ENCODE data around the gene ZFTA. TPM values are rescaled to one million over a fixed set of nuclear protein-coding genes. Genes with fewer than 3 reads are reported as not detected.
A peak's percentile ranks its signal among the peaks of the same experiment; 100 is the strongest.
"Not testable (repeated sequence)": the region's sequence is repeated elsewhere in the genome, so short reads cannot be mapped to it uniquely, and the experiment has no call there.

ZFTA gene
- total RNA-seq, 1 donor from 2014 or later, result 9.1 TPM

DNA sequence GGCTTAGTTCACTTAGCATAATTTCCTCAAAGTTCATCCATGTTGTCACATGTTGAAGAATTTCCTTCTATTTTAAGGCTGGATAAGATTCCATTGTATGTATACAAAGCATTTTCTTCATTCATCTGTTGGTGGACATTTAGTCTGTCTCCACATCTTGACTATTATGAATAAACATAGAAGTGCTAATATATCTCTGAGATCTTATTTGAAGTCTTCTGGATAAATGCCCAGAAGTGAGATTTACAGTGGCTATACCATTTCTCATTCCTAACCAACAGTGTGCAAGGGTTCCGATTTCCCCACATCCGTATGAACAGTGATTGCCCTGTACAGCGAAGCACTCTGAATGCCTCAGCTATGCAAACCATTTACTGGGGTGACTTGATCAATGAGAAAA is 6.6 kb upstream of the ZFTA start:
- no peak for DNase-seq (ENCODE audit: low read depth in 2 of 2)

- not testable (repeated sequence) for DNase-seq (ENCODE audit: low read depth in 2 of 2)
Measured at GRCh38 chr11:63771741-63772318, 3.3 kb upstream of the ZFTA start.

GRCh38 chr11:63770763-63771162 is 2.2 kb upstream of the ZFTA start:
- no peak for DNase-seq (ENCODE audit: low read depth in 2 of 2)

- DNase-seq (ENCODE audit: low read depth in 2 of 2), result peak in 1 of 2 donors; percentile 4
Measured at GRCh38 chr11:63769714-63770455, 1.3 kb upstream of the ZFTA start.

- DNase-seq (ENCODE audit: low read depth in 2 of 2), result peak; percentile 28 to 57
Measured at GRCh38 chr11:63769042-63769713, 603 bp upstream of the ZFTA start.

DNA sequence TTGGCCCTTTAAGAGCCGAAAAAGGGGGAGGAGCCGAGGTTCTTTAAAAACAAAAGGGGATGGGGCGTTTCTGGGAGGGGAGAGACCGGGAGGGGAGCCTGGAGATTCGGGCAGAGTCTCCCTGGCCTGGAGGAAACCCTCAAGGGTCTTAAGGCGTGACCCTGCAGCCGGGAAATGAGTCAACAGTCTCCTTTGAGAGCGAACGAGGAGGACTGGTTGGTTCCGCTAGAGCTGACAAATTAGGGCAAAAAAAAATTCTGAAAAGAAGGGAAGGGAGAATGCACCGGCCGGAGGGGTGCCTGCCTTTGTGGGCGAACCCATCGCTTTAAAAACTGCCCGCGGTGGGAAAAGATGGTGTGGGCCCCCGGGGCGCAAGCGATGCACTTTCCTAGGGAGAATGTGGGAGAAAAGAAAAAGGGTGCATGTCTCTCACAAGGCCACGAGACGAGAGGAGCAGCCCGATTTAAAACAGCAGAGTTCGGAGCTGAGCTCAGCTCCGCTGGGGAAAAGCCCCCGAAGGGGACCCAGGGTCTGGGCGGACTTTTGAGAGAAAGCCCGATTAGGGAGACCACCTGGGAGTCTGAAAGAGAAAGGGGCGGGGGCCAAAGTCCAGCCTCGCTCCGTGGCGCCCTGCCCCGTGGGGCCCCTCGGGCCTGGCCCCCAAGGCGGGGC is 874 bp downstream of the ZFTA start:
- peak; percentile 41 to 84 for DNase-seq (ENCODE audit: low read depth in 2 of 2)

DNA sequence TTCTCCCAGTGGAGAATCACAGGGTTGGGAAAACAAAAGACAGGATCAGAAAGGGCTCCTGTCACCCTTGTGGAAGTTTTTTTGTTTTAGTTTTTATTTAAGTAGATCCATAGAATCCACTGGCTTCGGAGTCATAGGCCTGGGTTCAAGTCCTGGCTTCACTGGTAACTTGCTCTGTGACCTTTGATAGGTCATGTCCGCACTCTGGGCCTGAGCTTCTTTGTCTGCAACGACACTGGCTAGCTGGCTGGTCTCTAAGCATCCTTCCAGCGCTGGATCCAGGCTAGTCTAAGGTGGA is 1.4 kb downstream of the ZFTA start:
- DNase-seq (ENCODE audit: low read depth in 2 of 2), result no peak

DNA sequence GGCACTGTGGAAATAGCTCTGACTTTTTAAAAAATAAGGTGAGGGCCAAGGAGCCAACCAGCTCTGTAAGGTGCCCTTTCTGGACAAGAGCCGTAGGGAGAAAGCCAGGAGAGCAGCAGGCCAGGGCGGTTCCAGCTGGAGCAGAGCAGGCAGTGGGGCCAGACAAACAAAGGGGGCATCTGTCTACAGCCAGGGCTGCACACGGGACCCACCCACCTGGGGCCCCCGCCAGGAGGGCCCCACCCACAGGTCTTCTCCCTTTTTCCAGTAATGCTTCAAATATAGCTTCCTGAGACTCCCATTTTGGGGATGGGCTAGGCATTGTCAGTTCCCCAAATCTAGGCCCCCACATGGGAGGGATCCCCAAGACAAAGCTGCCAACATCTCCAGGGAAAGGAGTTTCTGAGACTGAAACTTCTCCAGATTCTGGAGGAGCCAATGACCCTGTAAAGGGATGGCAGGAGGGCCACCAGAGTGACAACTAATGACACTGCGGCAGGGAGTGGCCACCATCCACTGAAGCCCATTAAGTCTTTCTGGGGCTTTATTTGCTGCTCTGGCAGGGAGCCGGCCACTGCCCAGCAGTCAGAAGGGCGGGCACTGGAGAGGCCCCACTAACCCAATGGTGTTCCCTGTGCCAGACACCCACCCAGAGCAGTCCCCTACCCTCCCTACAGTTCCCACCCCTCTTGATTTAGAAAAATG is 1.9 kb downstream of the ZFTA start:
- DNase-seq (ENCODE audit: low read depth in 2 of 2), result no peak

- no peak for DNase-seq (ENCODE audit: low read depth in 2 of 2)
Measured at GRCh38 chr11:63765688-63766241, 2.8 kb downstream of the ZFTA start.

- DNase-seq (ENCODE audit: low read depth in 2 of 2), result no peak
Measured at GRCh38 chr11:63764679-63765647, 3.6 kb downstream of the ZFTA start.

GRCh38 chr11:63764340-63764678 is 4.3 kb downstream of the ZFTA start:
- DNase-seq (ENCODE audit: low read depth in 2 of 2), result no peak

DNA sequence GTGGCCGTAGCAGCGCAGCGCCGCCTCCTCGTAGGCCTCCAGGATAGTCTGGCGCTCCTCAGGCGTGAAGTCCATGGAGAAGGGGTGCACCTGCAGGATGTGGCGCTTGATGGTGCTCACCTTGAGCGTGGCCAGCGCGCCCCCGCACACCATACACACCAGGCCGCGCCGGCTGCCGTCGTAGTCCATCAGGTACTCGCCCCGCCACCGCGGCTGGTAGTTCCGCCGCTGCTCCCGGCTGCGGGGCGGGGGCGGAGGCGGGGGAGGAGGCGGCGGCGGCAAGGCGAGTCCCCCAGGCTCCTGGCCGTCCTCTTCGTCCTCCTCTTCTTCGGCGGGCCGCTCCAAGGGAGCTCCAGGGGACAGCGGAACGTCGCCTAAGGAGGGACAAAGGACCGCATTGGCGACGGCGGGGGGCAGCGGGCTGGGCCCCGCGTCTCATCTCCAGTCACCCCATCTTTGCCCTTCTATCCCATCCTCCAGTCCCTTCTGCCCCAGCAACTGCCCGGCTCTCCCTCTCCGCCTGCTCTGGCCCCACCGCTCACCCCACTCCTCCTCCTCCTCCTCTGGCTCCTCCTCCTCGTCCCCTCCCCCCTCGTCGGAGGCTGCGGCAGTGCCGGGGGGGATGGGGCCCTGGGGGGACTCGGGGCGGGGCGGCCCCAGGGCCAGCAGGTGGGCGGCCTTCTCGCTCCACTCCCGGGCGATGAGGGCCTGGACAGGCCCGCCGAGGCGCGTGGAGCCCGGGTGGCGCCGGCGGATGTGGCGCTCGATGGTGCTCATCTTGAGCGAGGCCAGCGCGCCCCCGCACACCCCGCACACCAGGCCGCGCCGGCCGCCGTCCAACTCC is 4.9 kb downstream of the ZFTA start:
- peak in 1 of 2 donors; percentile 34 for DNase-seq (ENCODE audit: low read depth in 2 of 2)

DNA sequence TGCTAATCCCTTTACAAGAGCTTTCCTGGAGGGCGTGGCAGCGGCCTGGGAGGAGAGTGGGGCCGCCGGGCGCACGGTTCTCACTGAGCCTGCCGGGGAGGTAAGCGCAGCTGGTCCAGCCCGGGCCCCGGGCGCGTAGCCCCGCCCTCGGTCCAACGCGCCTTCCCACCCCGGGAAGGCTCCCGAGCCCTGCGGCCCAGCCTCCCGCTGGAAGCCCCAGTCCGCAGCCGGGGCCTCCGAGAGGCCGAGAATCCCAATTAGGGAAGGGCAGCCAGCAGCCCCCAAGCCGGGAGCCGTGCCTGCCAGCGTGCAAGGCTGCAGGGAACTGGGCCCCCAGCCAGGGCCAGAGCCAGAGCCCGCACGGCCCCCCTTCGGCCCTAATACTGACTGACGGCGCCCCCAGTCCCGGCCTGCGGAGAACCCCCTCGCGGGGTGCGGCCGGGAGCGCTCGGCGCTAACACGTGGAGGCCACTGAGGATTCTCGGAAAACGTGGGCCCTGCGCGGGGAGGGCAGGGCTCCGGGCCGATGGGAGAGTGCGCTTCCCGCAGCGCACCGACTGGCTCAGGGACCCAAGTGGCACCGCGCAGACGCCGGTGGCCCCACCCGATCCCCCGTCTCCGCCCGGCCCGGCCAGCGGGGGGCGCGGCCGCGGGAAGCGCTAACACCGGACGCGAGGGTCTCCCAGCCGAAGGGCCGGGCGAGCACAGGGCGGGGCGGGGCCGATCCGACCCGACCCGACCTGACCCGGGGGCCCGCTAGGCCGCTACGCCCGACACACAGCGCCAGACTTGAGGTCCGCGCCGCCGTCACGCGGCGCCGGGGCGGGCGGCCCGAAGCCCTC is 5.7 kb downstream of the ZFTA start:
- peak in 1 of 2 donors; percentile 42 for DNase-seq (ENCODE audit: low read depth in 2 of 2)

DNA sequence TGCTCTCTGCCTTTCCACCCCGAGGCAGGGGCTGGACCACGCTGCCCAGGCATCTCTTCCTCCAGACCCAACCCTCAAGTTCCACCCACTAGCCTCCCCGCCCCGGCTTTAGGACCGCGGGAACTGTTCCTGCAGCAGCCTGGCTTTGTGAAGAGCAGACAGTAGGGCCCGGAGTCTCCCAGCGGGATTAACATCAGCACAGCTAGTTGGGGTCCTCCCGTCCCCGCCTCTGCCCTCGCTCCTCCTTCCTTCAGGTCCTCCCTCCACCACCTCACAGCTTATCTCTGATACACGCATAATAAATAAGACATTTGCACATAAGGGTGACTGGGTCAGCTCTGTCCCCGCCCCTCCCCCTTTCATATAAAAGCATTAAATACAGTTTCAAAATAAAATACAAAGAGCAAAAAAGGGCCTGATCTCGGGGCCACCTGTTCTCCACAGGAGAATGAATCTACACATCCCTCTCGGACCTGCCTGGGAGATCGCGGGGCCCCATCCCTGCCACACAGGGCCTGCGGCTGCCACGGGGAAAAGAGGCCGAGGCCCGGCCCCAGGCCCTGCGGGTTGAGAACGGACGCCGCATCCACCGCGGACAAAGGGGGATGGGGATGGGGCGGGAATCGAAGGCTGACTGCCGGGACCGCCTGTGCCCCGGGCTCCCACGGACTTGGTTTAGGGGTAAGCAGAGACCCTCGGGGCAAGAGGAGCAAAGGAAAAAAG is 6.5 kb downstream of the ZFTA start:
- no peak for DNase-seq (ENCODE audit: low read depth in 2 of 2)

GRCh38 chr11:63761188-63761587 is 7.4 kb downstream of the ZFTA start:
- no peak for DNase-seq (ENCODE audit: low read depth in 2 of 2)

DNA sequence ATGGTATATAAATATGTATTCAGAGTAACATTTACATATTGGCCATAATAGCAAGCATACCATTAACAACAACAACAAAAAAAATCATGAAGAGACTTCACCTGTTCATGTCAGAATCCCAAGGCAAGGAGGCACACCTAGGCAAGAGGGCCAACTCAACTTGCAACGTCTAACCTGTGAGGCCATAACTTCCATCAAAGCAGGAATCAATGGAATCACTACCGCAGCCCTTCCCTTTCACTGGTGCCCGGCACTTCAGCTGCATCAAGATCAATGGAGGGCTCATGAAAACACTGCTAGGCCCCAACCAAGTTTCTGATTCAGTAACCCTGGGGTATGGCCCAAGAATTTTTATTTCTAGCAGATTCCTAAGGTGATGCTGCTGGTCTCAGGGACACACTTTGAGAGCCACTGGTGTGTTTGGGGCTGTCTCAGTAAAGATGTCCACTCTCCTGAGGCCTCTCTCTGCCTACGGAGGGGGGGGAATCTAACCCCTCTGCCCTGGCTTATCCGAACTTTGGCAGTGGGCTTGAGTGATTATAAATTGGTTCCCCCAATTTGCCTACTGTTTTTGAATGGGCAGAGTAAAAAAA is 8.0 kb downstream of the ZFTA start:
- no peak for DNase-seq (ENCODE audit: low read depth in 2 of 2)

DNA sequence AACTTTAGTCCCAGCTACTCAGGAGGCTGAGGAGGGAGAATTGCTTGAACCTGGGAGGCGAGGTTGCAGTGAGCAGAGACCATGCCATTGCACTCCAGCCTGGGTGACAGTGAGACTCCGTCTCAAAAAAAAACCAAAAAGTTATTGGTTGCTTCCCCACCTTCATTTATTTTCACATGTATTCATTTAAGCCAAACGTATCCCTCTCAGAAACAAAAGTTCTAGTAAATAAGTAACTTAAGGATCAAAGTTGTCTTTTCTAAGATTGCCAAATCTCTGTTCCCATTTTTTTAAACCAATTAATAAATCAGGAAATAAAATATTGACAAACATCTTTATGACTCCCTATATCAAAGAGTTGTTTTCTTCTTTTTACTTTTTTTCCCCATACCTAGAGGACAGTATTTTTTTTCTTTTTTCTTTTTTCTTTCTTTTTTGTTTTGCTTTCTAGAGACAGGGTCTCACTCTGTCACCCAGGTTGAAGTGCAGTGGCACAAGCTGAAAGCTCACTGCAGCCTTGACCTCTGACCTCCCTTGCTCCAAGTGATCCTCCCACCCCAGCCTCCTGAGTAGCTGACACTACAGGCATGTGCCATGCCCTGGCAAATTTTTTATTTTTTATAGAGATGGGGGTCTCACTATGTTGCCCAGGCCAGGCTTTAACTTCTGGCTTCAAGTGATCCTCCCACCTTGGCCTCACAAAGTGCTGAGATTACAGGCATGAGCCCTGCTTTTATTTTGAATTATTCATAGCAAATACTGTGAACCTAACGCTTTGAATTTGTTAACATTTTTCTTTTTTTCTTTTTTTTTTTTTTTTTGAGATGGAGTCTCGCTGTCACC is 11.4 kb downstream of the ZFTA start:
- no peak for DNase-seq (ENCODE audit: low read depth in 2 of 2)

All from lung microvascular endothelial cell (primary cell).